ENCODE results near the gene AWAT1. TPM values are rescaled to one million over a fixed set of nuclear protein-coding genes. Genes with fewer than 3 reads are reported as not detected.

Gene AWAT1
- not detected in 2 replicates for total RNA-seq (2014; rRNA removed; shearing (Covaris generic))

DNA sequence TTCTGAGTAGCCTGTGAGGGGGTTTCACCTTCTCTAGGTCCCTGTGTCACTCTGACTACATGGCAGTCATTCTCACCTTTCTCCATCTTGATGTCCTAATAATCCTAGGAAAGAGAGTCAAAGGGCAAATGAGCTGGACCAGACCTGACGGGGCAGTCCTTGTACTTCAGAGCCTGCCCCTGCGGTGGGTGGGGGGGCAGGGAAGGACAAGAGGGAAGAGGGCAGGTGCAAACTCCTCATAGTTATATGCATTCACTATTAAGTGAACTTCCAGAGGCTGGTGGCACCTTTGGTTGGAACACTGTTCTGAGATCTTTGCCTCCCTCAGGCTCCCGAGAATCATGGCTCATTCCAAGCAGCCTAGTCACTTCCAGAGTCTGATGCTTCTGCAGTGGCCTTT is at the start of gene AWAT1:
TSS of gene AWAT1 (plus strand) at position 301 of the 400 bp plus-strand sequence. CDS start at position 342, 41 bp downstream.

DNA sequence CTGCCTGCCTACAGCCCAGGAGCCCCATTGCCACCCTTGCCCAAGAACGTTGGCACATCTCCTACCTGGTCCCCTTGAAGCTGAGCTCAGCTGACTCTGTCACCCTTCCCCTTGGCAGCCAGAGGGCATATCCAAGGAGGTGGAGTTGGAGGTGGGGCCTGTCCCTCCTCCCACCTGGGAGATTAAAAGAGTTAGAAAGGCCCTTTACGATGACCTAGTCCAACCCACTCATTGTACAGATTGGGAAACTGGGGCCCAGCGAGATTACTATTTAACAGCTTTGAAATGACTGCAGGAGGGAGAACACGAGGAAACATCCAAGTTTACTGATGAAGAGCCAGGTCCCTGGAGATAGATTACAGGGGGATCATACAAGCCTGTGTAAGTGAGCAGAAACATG is 25.6 kb downstream of the AWAT1 start, which contains the start of gene P2RY4:
TSS of gene P2RY4 (minus strand) at position 101 of the 400 bp plus-strand sequence. CDS start 580 bp downstream, outside the sequence.

DNA sequence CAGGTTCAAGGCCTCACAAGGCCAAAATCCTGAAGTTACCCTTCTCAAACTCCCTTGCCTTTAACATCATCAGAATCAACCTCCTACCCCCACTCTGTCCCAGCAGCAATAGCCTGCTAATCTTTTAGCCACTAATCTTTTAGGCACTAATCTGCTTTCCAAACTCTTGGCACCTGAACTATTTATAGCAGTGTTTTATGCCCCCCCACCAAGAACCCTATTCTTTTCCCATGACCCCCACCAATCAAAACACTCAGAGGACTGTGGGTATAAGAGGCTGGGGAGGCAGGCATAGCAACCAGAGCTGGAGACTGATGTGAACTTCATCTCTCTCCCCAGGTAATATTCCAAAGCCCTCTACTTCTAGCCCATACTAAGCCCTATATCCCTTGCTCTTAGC is 33.6 kb downstream of the AWAT1 start, which contains the start of gene ARR3:
TSS of gene ARR3 (plus strand) at position 301 of the 400 bp plus-strand sequence. CDS start 1,052 bp downstream, outside the sequence.

DNA sequence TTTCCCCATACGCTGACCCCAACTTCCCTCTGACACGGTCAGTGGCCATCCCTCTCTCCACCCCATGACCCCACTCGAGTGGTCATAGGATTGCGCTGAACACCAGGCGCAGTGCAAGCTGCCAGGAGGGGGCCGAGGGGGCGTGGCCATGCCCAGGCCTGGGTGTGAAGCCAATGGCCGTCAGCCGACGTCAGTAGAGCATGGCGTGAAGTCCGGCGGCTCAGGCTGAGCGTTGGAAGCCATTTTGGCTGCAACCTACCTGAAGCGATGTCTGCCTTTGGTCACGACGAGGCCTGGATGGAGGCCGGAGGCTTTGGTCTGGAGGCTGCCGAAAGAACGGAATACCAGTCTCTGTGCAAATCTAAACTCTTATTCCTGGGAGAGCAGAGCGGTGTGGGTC is 47.5 kb downstream of the AWAT1 start, which contains the start of gene RAB41:
TSS of gene RAB41 (plus strand) at position 222 of the 400 bp plus-strand sequence. CDS start at position 268, 46 bp downstream.

Small RNAs within 50 kb of the gene (small RNA-seq; reads per million reads assigned to genes)
- 0.75 reads per million, percentile 44 among the genes with 10 or more reads in this experiment for gene RNA5SP507

Other genes with a start within 250 kb of the AWAT1 start
- gene AWAT2, start 184.7 kb upstream of the AWAT1 start, total RNA-seq (2014; rRNA removed; shearing (Covaris generic)) = not detected in 2 replicates
- gene OTUD6A, start 172.2 kb upstream of the AWAT1 start, total RNA-seq (2014; rRNA removed; shearing (Covaris generic)) = not detected in 2 replicates
- gene IGBP1, start 101.2 kb upstream of the AWAT1 start, total RNA-seq (2014; rRNA removed; shearing (Covaris generic)) = 56.6 and 71.3 TPM in 2 replicates
- not detected in 2 replicates for gene DGAT2L6, start 57.2 kb upstream of the AWAT1 start, total RNA-seq (2014; rRNA removed; shearing (Covaris generic))
- not detected in 2 replicates for gene P2RY4, start 25.5 kb downstream of the AWAT1 start, total RNA-seq (2014; rRNA removed; shearing (Covaris generic))
- not detected in 2 replicates for gene ARR3, start 33.7 kb downstream of the AWAT1 start, total RNA-seq (2014; rRNA removed; shearing (Covaris generic))
- not detected in 2 replicates for gene RAB41, start 47.5 kb downstream of the AWAT1 start, total RNA-seq (2014; rRNA removed; shearing (Covaris generic))
- gene PDZD11, start 55.3 kb downstream of the AWAT1 start, total RNA-seq (2014; rRNA removed; shearing (Covaris generic)) = 42.7 and 49.4 TPM in 2 replicates
- 29.9 and 32.9 TPM in 2 replicates for gene KIF4A, start 55.4 kb downstream of the AWAT1 start, total RNA-seq (2014; rRNA removed; shearing (Covaris generic))
- 0.04 TPM in 1 of 2 replicates, not detected in the other for gene GDPD2, start 188.7 kb downstream of the AWAT1 start, total RNA-seq (2014; rRNA removed; shearing (Covaris generic))
- 6.2 and 6.7 TPM in 2 replicates for gene DLG3, start 210.2 kb downstream of the AWAT1 start, total RNA-seq (2014; rRNA removed; shearing (Covaris generic))